ENCODE data around the gene DPF3. TPM values are rescaled to one million over a fixed set of nuclear protein-coding genes. Genes with fewer than 3 reads are reported as not detected.

DPF3 gene
- total and polyA plus RNA-seq, 9 of the 15 experiments (the other 6 are each of a cell fraction or from before 2014, with no cell fraction given): 0.21 to 4.9 (median 1.2) TPM

DNA sequence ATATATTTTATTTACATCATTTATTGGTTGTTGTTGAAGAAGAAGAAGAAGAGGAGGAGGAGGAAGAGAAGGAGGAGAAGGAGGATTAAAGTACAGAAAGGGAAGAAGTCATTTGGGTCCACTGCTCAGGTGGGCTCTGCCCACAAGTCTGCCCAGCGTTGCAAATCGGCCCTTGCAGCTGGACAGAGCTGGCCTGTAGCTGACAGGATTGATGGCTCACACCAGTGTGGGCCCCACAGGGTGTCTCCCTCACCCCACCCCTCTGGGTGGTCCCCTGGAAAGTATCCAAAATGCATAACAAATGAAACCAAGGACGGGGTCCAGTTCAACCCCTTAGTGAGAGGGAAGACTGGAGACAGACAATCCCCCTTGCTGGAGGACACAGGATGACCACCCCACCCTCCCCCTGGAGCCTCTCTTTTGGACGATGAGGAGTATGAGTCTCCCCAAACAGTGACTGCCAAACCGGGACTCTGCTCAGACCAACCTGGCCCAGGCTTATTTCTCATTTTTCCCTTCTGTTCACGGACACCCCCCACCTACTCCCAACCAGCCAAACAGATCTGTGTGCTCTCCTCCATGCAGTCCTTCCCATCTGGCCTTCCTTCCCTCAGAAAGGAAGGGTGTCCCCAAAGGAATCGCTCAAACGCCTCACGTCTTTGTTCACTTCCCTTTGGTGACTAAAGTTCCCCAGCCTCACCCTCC lies 17.7 kb downstream of the DPF3 start:
- Histone ChIP-seq H2AFZ (ENCODE audit: low read depth, low read length) (no peak overlapping the region), H3K4me2 (ENCODE audit: insufficient read depth, low read length) (no peak overlapping the region), H3K9ac (ENCODE audit: insufficient read depth in 1 of 2, low read depth in 2 of 2, low read length in 2 of 2) (no peak overlapping the region), H3K27me3 (ENCODE audit: control insufficient read depth in 2 of 2, insufficient read depth in 2 of 2, low read length in 2 of 2) (no peaks in the 10 kb centered on the region), H3K9me3 (replicated peaks; ENCODE audit: control insufficient read depth, insufficient read depth, low read depth, low read length) (no peaks in the 10 kb centered on the region), H3K27ac (ENCODE audit: extremely low read depth, low read depth, low read length) (no peak overlapping the region), H3K4me1 (replicated peaks in 1 of 2; ENCODE audit: control insufficient read depth in 2 of 2, insufficient read depth in 2 of 2, low read length in 2 of 2) (peaks cover 0 to 5% of the 10 kb centered on the region in 2 experiments; a peak in 3 of 5 replicates), H3K9me1 (ENCODE audit: control insufficient read depth, insufficient read depth, low read length) (no peaks in the 10 kb centered on the region), H4K20me1 (replicated peaks; ENCODE audit: control insufficient read depth, insufficient read depth, low read length) (no peaks in the 10 kb centered on the region), H3K79me2 (ENCODE audit: control insufficient read depth, insufficient read depth, low read length) (no peaks in the 10 kb centered on the region), H3K36me3 (ENCODE audit: control insufficient read depth, insufficient read depth, low read length) (no peaks in the 10 kb centered on the region), H3K4me3 (no peak overlapping the region)
- in situ Hi-C loops (cut with MboI): no loop called here
- ChIA-PET CTCF (ENCODE audit: low intra/inter-chr PET ratio) (no interaction called here), POLR2A (interaction anchor here (0.6 to 0.8 kb wide), 2 partner anchors 11 to 626 kb away, joined by 4 to 5 read pairs; no protein-coding TSS in a partner anchor)
- intact Hi-C loops (cut with micrococcal nuclease): no loop called here
- TF ChIP-seq NR2F6 (CRISPR knock-in tag; IDR thresholded peaks at IDR 0.05) (no peak), ZNF133 (CRISPR knock-in tag; IDR thresholded peaks at IDR 0.05) (no peak), NBN (IDR thresholded peaks at IDR 0.05; ENCODE audit: low read depth) (no peak), ZSCAN32 (CRISPR knock-in tag; IDR thresholded peaks at IDR 0.05) (no peak), CSDE1 (IDR thresholded peaks at IDR 0.05) (no peak), SRSF7 (optimal IDR thresholded peaks at IDR 0.05; ENCODE audit: low read depth, low read length) (no peak), FOXK2 (conservative IDR thresholded peaks at IDR 0.05 in 1 of 2, IDR thresholded peaks at IDR 0.05 in 1 of 2; ENCODE audit: low read depth in 2 of 2) (no peak), NEUROD1 (IDR thresholded peaks at IDR 0.05; ENCODE audit: borderline replicate concordance, low read depth, low read length, partially characterized antibody) (no peak), ZC3H8 (IDR thresholded peaks at IDR 0.05) (no peak), FOXA3 (CRISPR knock-in tag; conservative IDR thresholded peaks at IDR 0.05 in 1 of 2, IDR thresholded peaks at IDR 0.05 in 1 of 2) (no peak), HNRNPK (IDR thresholded peaks at IDR 0.05; ENCODE audit: low read depth, low read length, poor library complexity, severe bottlenecking) (no peak), GTF2F1 (IDR thresholded peaks at IDR 0.05; ENCODE audit: low read depth, low read length) (no peak), NCOA1 (IDR thresholded peaks at IDR 0.05; ENCODE audit: low read depth) (no peak), ZBTB17 (CRISPR knock-in tag; IDR thresholded peaks at IDR 0.05) (no peak), SREBF1 (IDR thresholded peaks at IDR 0.05; ENCODE audit: borderline replicate concordance, low read depth, low read length) (no peak), ZNF707 (CRISPR knock-in tag; conservative IDR thresholded peaks at IDR 0.05) (no peak)
- TF ChIP-seq, protein P1, sequence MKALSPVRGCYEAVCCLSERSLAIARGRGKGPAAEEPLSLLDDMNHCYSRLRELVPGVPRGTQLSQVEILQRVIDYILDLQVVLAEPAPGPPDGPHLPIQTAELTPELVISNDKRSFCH (CRISPR knock-in tag; IDR thresholded peaks at IDR 0.05): no peak
- TF ChIP-seq, protein P1 (tag; IDR thresholded peaks at IDR 0.05): no peak
- 17% methylated on average over 5 of the region's 9 CpGs for WGBS (ENCODE audit: insufficient coverage, low coverage, missing lambda C conversion rate)
- FAIRE-seq: no peak
- BruUV-seq (replicated peaks): no TSS peak
- no peak for DNase-seq (ENCODE audit: extremely low read depth in 1 of 4, low spot score in 3 of 4)
- no peak for ATAC-seq

Data from K562 (cell line).